SK-N-SH treated with all-trans-retinoic acid at 6 μM for 48 hours (cell line): ENCODE measurements around the gene GLI3.

Source experiments
- ATAC-seq: fragments of 200-7000 bp; cut with Tn5 transposase; 3 replicates; pipeline ENCODE4 v1.9.1; 2020; ENCODE audit warnings: mild to moderate bottlenecking, moderate library complexity
- ARNTL ChIP-seq: fragments of 450-650 bp; formaldehyde crosslinking; IDR thresholded peaks from 2 replicates; pipeline ENCODE4 v1.5.0; 2020; ENCODE audit warnings: low read depth, mild to moderate bottlenecking, moderate library complexity, borderline replicate concordance
- BACH2 ChIP-seq: fragments of 250-450 bp; sonication (Bioruptor Pico); IDR thresholded peaks from 2 replicates; pipeline ENCODE4 v1.9.0; 2021; ENCODE audit warnings: mild to moderate bottlenecking, borderline replicate concordance
- CREB5 ChIP-seq: fragments of 250-450 bp; sonication (Bioruptor Pico); IDR thresholded peaks from 2 replicates; pipeline ENCODE4 v1.5.1; 2020; ENCODE audit warnings: low read depth, mild to moderate bottlenecking, moderate library complexity
- CSDC2 ChIP-seq: fragments of 250-450 bp; sonication (Bioruptor Pico); IDR thresholded peaks from 2 replicates; pipeline ENCODE4 v1.5.0; 2020; ENCODE audit warnings: mild to moderate bottlenecking, moderate library complexity
- CSRNP3 ChIP-seq: fragments of 250-450 bp; sonication (Bioruptor Pico); IDR thresholded peaks from 2 replicates; pipeline ENCODE4 v1.5.1; 2021; ENCODE audit warnings: mild to moderate bottlenecking, moderate library complexity
- ESRRG ChIP-seq: fragments of 250-450 bp; sonication (Bioruptor Pico); IDR thresholded peaks from 2 replicates; pipeline ENCODE4 v1.6.1; 2021; ENCODE audit warnings: mild to moderate bottlenecking
- GLIS3 ChIP-seq: fragments of 250-450 bp; sonication (Bioruptor Pico); IDR thresholded peaks from 2 replicates; pipeline ENCODE4 v1.5.0; 2020; ENCODE audit warnings: mild to moderate bottlenecking, moderate library complexity
- ISL1 ChIP-seq: fragments of 250-450 bp; sonication (Bioruptor Pico); IDR thresholded peaks from 2 replicates; pipeline ENCODE4 v2.1.2; 2022; ENCODE audit warnings: mild to moderate bottlenecking, moderate library complexity
- OSR1 ChIP-seq: fragments of 250-450 bp; sonication (Bioruptor Pico); IDR thresholded peaks from 2 replicates; pipeline ENCODE4 v1.8.0; 2022; ENCODE audit warnings: moderate library complexity, mild to moderate bottlenecking, inconsistent platforms
- POU6F1 ChIP-seq: fragments of 250-450 bp; sonication (Bioruptor Pico); IDR thresholded peaks from 2 replicates; pipeline ENCODE4 v1.8.0; 2021; ENCODE audit warnings: low read depth, mild to moderate bottlenecking, moderate library complexity, borderline replicate concordance
- PPARA ChIP-seq: fragments of 250-450 bp; sonication (Bioruptor Pico); IDR thresholded peaks from 2 replicates; pipeline ENCODE4 v1.5.0; 2020; ENCODE audit warnings: mild to moderate bottlenecking, borderline replicate concordance
- RARB ChIP-seq: fragments of 250-450 bp; sonication (Bioruptor Pico); IDR thresholded peaks from 2 replicates; pipeline ENCODE4 v1.8.0; 2021; ENCODE audit warnings: mild to moderate bottlenecking, moderate library complexity
- SNAI2 ChIP-seq: fragments of 250-450 bp; sonication (Bioruptor Pico); IDR thresholded peaks from 2 replicates; pipeline ENCODE4 v1.5.0; 2020; ENCODE audit warnings: mild to moderate bottlenecking, moderate library complexity
- TCF4 ChIP-seq: fragments of 250-450 bp; sonication (Bioruptor Pico); IDR thresholded peaks from 2 replicates; pipeline ENCODE4 v1.8.0; 2021; ENCODE audit warnings: mild to moderate bottlenecking, moderate library complexity, borderline replicate concordance
- TOX ChIP-seq: fragments of 250-450 bp; sonication (Bioruptor Pico); IDR thresholded peaks from 2 replicates; pipeline ENCODE4 v1.8.0; 2021; ENCODE audit warnings: mild to moderate bottlenecking, moderate library complexity, borderline replicate concordance
- TSHZ2 ChIP-seq: fragments of 250-450 bp; sonication (Bioruptor Pico); IDR thresholded peaks from 2 replicates; pipeline ENCODE4 v1.5.0; 2020; ENCODE audit warnings: mild to moderate bottlenecking, moderate library complexity
- ZC3H10 ChIP-seq: fragments of 250-450 bp; sonication (Bioruptor Pico); IDR thresholded peaks from 2 replicates; pipeline ENCODE4 v1.5.1; 2021; ENCODE audit warnings: mild to moderate bottlenecking, moderate library complexity
- ZFP3 ChIP-seq: fragments of 250-450 bp; sonication (Bioruptor Pico); IDR thresholded peaks from 2 replicates; pipeline ENCODE4 v1.5.0; 2020; ENCODE audit warnings: mild to moderate bottlenecking, moderate library complexity
- ZFP30 ChIP-seq: fragments of 450-650 bp; formaldehyde crosslinking; IDR thresholded peaks from 2 replicates; pipeline ENCODE4 v1.5.0; 2022; ENCODE audit warnings: mild to moderate bottlenecking, moderate library complexity
- ZNF565 ChIP-seq: fragments of 450-650 bp; formaldehyde crosslinking; conservative IDR thresholded peaks from 2 replicates; pipeline ENCODE4 v1.5.0; 2020; ENCODE audit warnings: low read depth, mild to moderate bottlenecking, moderate library complexity
- ZNF70 ChIP-seq: fragments of 450-650 bp; formaldehyde crosslinking; IDR thresholded peaks from 2 replicates; pipeline ENCODE4 v1.5.0; 2020; ENCODE audit warnings: mild to moderate bottlenecking, moderate library complexity
- ZNF8 ChIP-seq: fragments of 450-650 bp; formaldehyde crosslinking; IDR thresholded peaks from 2 replicates; pipeline ENCODE4 v1.5.0; 2020; ENCODE audit warnings: mild to moderate bottlenecking, moderate library complexity

GLI3 gene

GRCh38 chr7:42189535-42189934 is 47.5 kb downstream of the GLI3 start:
- no peak for ATAC-seq

GRCh38 chr7:42186151-42186550 is 50.9 kb downstream of the GLI3 start:
- TF ChIP-seq TOX: no peak
- no peak for TF ChIP-seq TCF4
- no peak for TF ChIP-seq RARB (CRISPR knock-in tag)
- TF ChIP-seq ZNF565 (CRISPR knock-in tag): no peak
- TF ChIP-seq POU6F1 (CRISPR knock-in tag): no peak
- no peak for TF ChIP-seq CSRNP3 (CRISPR knock-in tag)
- TF ChIP-seq PPARA: no peak
- TF ChIP-seq ZFP3: no peak
- TF ChIP-seq ZNF8 (CRISPR knock-in tag): no peak
- TF ChIP-seq ISL1: no peak
- TF ChIP-seq SNAI2: no peak
- TF ChIP-seq GLIS3 (CRISPR knock-in tag): no peak
- TF ChIP-seq CREB5 (CRISPR knock-in tag): no peak
- no peak for TF ChIP-seq ZFP30
- TF ChIP-seq TSHZ2 (CRISPR knock-in tag): no peak
- TF ChIP-seq ZC3H10 (CRISPR knock-in tag): no peak
- TF ChIP-seq ZNF70 (CRISPR knock-in tag): no peak
- ATAC-seq: peak; percentile 88

More at GRCh38 chr7:42189535-42189934, 47.5 kb downstream of the GLI3 start:
- TF ChIP-seq ZNF565 (CRISPR knock-in tag) (no peak), GLIS3 (CRISPR knock-in tag) (no peak), TCF4 (no peak), ZFP3 (no peak), CSDC2 (CRISPR knock-in tag) (no peak), ZNF70 (CRISPR knock-in tag) (no peak), ESRRG (CRISPR knock-in tag) (no peak), TOX (no peak), ARNTL (CRISPR knock-in tag) (no peak)

GRCh38 chr7:42185726-42186125 is 51.3 kb downstream of the GLI3 start:
- ATAC-seq: no peak; the same call in 1 of the 3 replicates

More at GRCh38 chr7:42185726-42186125, 51.3 kb downstream of the GLI3 start:
- no peak for TF ChIP-seq ZFP3
- TF ChIP-seq OSR1 (CRISPR knock-in tag): no peak
- no peak for TF ChIP-seq TCF4
- TF ChIP-seq SNAI2: no peak
- no peak for TF ChIP-seq PPARA
- no peak for TF ChIP-seq BACH2 (CRISPR knock-in tag)
- no peak for TF ChIP-seq ZNF565 (CRISPR knock-in tag)
- no peak for TF ChIP-seq ISL1
- TF ChIP-seq ZC3H10 (CRISPR knock-in tag): no peak
- no peak for TF ChIP-seq TSHZ2 (CRISPR knock-in tag)
- TF ChIP-seq ZNF70 (CRISPR knock-in tag): no peak
- no peak for TF ChIP-seq ZNF8 (CRISPR knock-in tag)
- TF ChIP-seq CSRNP3 (CRISPR knock-in tag): no peak
- no peak for TF ChIP-seq CREB5 (CRISPR knock-in tag)
- TF ChIP-seq ZFP30: no peak
- no peak for TF ChIP-seq ESRRG (CRISPR knock-in tag)
